K562 (cell line): ENCODE measurements around the gene AKAP13. TPM values are rescaled to one million over a fixed set of nuclear protein-coding genes. Genes with fewer than 3 reads are reported as not detected.

Experiments used
- ARID2 ChIP-seq: fragments of 450-650 bp; IDR thresholded peaks from 2 replicates; pipeline ENCODE4 v1.6.1; 2017; ENCODE audit warnings: antibody characterized with exemption, mild to moderate bottlenecking
- BCOR ChIP-seq: fragments of 450-650 bp; IDR thresholded peaks from 2 replicates; pipeline ENCODE4 v1.6.1; 2016
- CUX1 ChIP-seq: fragments of 200-800 bp; sonication (Bioruptor generic); IDR thresholded peaks from 2 replicates; pipeline ENCODE4 v1.6.1; 2016; ENCODE audit warnings: missing genetic modification characterization, missing compliant biosample characterization
- ESRRB ChIP-seq: fragments of 250-450 bp; sonication (Bioruptor Pico); IDR thresholded peaks from 2 replicates; pipeline ENCODE4 v1.5.0; 2020; ENCODE audit warnings: mild to moderate bottlenecking, moderate library complexity, borderline replicate concordance
- PKNOX1 ChIP-seq: fragments of 450-650 bp; IDR thresholded peaks from 2 replicates; pipeline ENCODE4 v1.6.1; 2016
- PTRF ChIP-seq: fragments of 450-650 bp; IDR thresholded peaks from 2 replicates; pipeline ENCODE4 v1.6.1; 2016; ENCODE audit warnings: mild to moderate bottlenecking, missing genetic modification characterization, missing compliant biosample characterization
- TAF9B ChIP-seq: fragments of 450-650 bp; IDR thresholded peaks from 2 replicates; pipeline ENCODE4 v1.6.1; 2018; ENCODE audit warnings: mild to moderate bottlenecking; ENCODE audit not compliant: partially characterized antibody
- TFAP4 ChIP-seq: sonication (generic); formaldehyde crosslinking; IDR thresholded peaks from 2 replicates; pipeline ENCODE4 v1.8.0; 2022; ENCODE audit warnings: missing genetic modification reagents, mild to moderate bottlenecking, moderate library complexity, borderline replicate concordance
- U2AF2 ChIP-seq: fragments of 200-400 bp; formaldehyde crosslinking; optimal IDR thresholded peaks from 2 replicates; pipeline ENCODE3; 2017; ENCODE audit warnings: low read depth, mild to moderate bottlenecking, low read length
- ZNF253 ChIP-seq: fragments of 250-450 bp; sonication (Bioruptor Pico); conservative IDR thresholded peaks from 2 replicates; pipeline ENCODE4 v1.6.1; 2021; ENCODE audit warnings: mild to moderate bottlenecking
- ZNF398 ChIP-seq: fragments of 250-450 bp; sonication (Bioruptor Pico); IDR thresholded peaks from 2 replicates; pipeline ENCODE4 v1.8.0; 2021; ENCODE audit warnings: moderate library complexity, mild to moderate bottlenecking, inconsistent platforms
- ZNF511 ChIP-seq: sonication (generic); formaldehyde crosslinking; IDR thresholded peaks from 2 replicates; pipeline ENCODE4 v1.8.0; 2022; ENCODE audit warnings: mild to moderate bottlenecking, missing genetic modification reagents
- ZNF740 ChIP-seq, 3 experiments: fragments of 200-800 bp in 1 of 3; sonication (Bioruptor generic) in 1 of 3; sonication (generic) in 1 of 3; formaldehyde crosslinking in 1 of 3; IDR thresholded peaks; 2 replicates each; pipeline versions ENCODE4 v1.6.1 to v1.8.0; 2016 to 2022; ENCODE audit warnings: mild to moderate bottlenecking in 2 of 3, missing compliant biosample characterization in 2 of 3, missing genetic modification characterization in 2 of 3, missing genetic modification reagents in 1 of 3
- polyA plus RNA-seq, 8 experiments: library from polyadenylated mRNA; depleted of rRNA in 4 of 8; stranded (reverse) in 5 of 8; unstranded in 3 of 8; fragments of >200 nt; fragmentation: Nextera tagmentation in 2 of 8; fragmentation: Illumina TruSeq in 1 of 8; extraction: Ambion mirVana in 2 of 8; extraction: Trizol in 1 of 8; gene quantifications; 2 replicates each; pipeline versions ENCODE4 v1.2.1 to v1.2.3, GENCODE V29; 2011 to 2014; ENCODE audit warnings: inconsistent platforms in 1 of 8, missing spikeins in 1 of 8
- total RNA-seq, 7 experiments: library from RNA; depleted of rRNA in 6 of 7; stranded (reverse); fragments of >200 nt in 6 of 7; fragmentation: Illumina TruSeq in 2 of 7; extraction: Trizol in 2 of 7; gene quantifications; 2 replicates each; pipeline versions ENCODE4 v1.2.1 to v1.2.3, GENCODE V29; 2011 to 2021; ENCODE audit warnings: low replicate concordance in 1 of 7

The AKAP13 gene
- total and polyA plus RNA-seq, 9 of the 15 experiments (the other 6 are each of a cell fraction or from before 2014, with no cell fraction given) = 0.03 to 1.7 (median 0.42) TPM

GRCh38 chr15:85679231-85679630 is 298.8 kb downstream of the AKAP13 start (continued):
- TF ChIP-seq PKNOX1 (no peak), ZNF511 (no peak), ARID2 (no peak), ESRRB (CRISPR knock-in tag) (no peak), CUX1 (CRISPR knock-in tag) (no peak), ZNF253 (CRISPR knock-in tag) (no peak), TAF9B (no peak), ZNF740 (CRISPR knock-in tag; IDR thresholded peaks at IDR 0.05) (no peak), ZNF740 (tag; IDR thresholded peaks at IDR 0.05) (no peak), PTRF (tag) (no peak), TFAP4 (CRISPR knock-in tag) (no peak), ZNF398 (CRISPR knock-in tag) (no peak), BCOR (no peak), U2AF2 (no peak)
